ENCODE results near the gene ZBTB24.

DNA sequence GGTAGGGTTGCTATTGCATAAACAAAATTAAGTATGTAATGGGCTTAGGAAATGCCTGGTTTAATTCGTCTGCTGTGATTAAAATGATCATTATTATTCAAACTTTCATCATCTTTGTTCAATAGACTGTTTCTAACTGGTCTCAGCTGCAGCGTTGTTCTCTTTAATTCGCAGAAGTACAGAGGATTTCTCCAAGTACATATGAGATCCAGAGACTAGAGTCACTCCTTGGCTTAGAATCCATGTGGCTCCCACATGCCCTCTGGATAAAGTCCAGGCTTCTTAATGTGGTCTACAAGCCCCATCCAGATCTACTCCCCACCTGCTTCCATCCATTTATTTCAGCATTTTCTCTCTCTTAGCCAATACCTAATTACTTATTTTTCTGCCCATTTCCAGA lies 1.1 kb upstream of the ZBTB24 start:
- TF ChIP-seq HOXA7 (CRISPR knock-in tag; IDR thresholded peaks at IDR 0.05) (no peak), KLF12 (CRISPR knock-in tag; IDR thresholded peaks at IDR 0.05; ENCODE audit: borderline replicate concordance) (no peak), POLR2AphosphoS5 (IDR thresholded peaks at IDR 0.05; ENCODE audit: low read depth, low read length) (no peak), HNRNPK (IDR thresholded peaks at IDR 0.05; ENCODE audit: low read depth, low read length, poor library complexity, severe bottlenecking) (no peak), ZMAT5 (CRISPR knock-in tag; IDR thresholded peaks at IDR 0.05; ENCODE audit: borderline replicate concordance, low read depth) (no peak), SMARCE1 (IDR thresholded peaks at IDR 0.05; ENCODE audit: borderline replicate concordance) (no peak), ZBTB1 (CRISPR knock-in tag; IDR thresholded peaks at IDR 0.05; ENCODE audit: borderline replicate concordance) (no peak), HMGA1 (CRISPR knock-in tag; conservative IDR thresholded peaks at IDR 0.05) (no peak), ZMYM4 (CRISPR knock-in tag; IDR thresholded peaks at IDR 0.05) (no peak)
- TF ChIP-seq, protein P1, sequence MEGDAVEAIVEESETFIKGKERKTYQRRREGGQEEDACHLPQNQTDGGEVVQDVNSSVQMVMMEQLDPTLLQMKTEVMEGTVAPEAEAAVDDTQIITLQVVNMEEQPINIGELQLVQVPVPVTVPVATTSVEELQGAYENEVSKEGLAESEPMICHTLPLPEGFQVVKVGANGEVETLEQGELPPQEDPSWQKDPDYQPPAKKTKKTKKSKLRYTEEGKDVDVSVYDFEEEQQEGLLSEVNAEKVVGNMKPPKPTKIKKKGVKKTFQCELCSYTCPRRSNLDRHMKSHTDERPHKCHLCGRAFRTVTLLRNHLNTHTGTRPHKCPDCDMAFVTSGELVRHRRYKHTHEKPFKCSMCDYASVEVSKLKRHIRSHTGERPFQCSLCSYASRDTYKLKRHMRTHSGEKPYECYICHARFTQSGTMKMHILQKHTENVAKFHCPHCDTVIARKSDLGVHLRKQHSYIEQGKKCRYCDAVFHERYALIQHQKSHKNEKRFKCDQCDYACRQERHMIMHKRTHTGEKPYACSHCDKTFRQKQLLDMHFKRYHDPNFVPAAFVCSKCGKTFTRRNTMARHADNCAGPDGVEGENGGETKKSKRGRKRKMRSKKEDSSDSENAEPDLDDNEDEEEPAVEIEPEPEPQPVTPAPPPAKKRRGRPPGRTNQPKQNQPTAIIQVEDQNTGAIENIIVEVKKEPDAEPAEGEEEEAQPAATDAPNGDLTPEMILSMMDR (CRISPR knock-in tag; IDR thresholded peaks at IDR 0.05) = no peak
